K562 (cell line): ENCODE measurements around the gene CCDC187. TPM values are rescaled to one million over a fixed set of nuclear protein-coding genes. Genes with fewer than 3 reads are reported as not detected.

Source experiments
- BACH1 ChIP-seq: fragments of 200-800 bp; sonication (Bioruptor generic); IDR thresholded peaks from 2 replicates; pipeline ENCODE4 v1.6.1; 2016; ENCODE audit warnings: missing genetic modification characterization, missing compliant biosample characterization
- BRD4 ChIP-seq: fragments of 200-600 bp; sonication (generic); IDR thresholded peaks from 2 replicates; pipeline ENCODE4 v1.6.1; 2017; ENCODE audit warnings: inconsistent platforms
- CBFB ChIP-seq: sonication (generic); formaldehyde crosslinking; IDR thresholded peaks from 2 replicates; pipeline ENCODE4 v1.4.0; 2020; ENCODE audit warnings: mild to moderate bottlenecking, missing genetic modification reagents
- DDX20 ChIP-seq: fragments of 450-650 bp; IDR thresholded peaks from 2 replicates; pipeline ENCODE4 v1.6.1; 2016; ENCODE audit warnings: missing genetic modification characterization, low read depth, mild to moderate bottlenecking, missing compliant biosample characterization, moderate library complexity
- DIDO1 ChIP-seq: fragments of 450-650 bp; IDR thresholded peaks from 2 replicates; pipeline ENCODE4 v1.6.1; 2016; ENCODE audit warnings: low read depth, missing biosample characterization, missing genetic modification characterization
- HDAC8 ChIP-seq: fragments of 450-650 bp; IDR thresholded peaks from 2 replicates; pipeline ENCODE4 v1.6.1; 2016; ENCODE audit warnings: mild to moderate bottlenecking, missing genetic modification characterization, moderate library complexity, missing compliant biosample characterization
- LEF1 ChIP-seq: fragments of 450-650 bp; IDR thresholded peaks from 2 replicates; pipeline ENCODE4 v1.6.1; 2016; ENCODE audit warnings: mild to moderate bottlenecking
- NR2C1 ChIP-seq, 2 experiments: fragments of 450-650 bp; IDR thresholded peaks; 2 replicates each; pipeline ENCODE4 v1.6.1; 2017; ENCODE audit warnings: mild to moderate bottlenecking in 2 of 2, antibody characterized with exemption in 1 of 2, inconsistent platforms in 1 of 2, missing compliant biosample characterization in 1 of 2, missing genetic modification characterization in 1 of 2
- SIX5 ChIP-seq, 2 experiments: IDR thresholded peaks; 2 replicates each; pipeline ENCODE4 v1.6.1; 2011; ENCODE audit warnings: low read length in 2 of 2, borderline replicate concordance in 1 of 2, low read depth in 1 of 2, mild to moderate bottlenecking in 1 of 2, moderate library complexity in 1 of 2; ENCODE audit not compliant: insufficient read depth in 1 of 2
- SMARCA5 ChIP-seq: fragments of 450-650 bp; IDR thresholded peaks from 2 replicates; pipeline ENCODE4 v1.6.1; 2016
- ZBTB11 ChIP-seq, 3 experiments: fragments of 200-800 bp in 1 of 3; fragments of 250-450 bp in 1 of 3; fragments of 450-650 bp in 1 of 3; sonication (Bioruptor Pico) in 1 of 3; sonication (Bioruptor generic) in 1 of 3; formaldehyde crosslinking in 1 of 3; IDR thresholded peaks; 2 replicates each; pipeline versions ENCODE4 v1.6.1 to v1.8.0; 2016 to 2022; ENCODE audit warnings: mild to moderate bottlenecking in 2 of 3, missing genetic modification characterization in 2 of 3, missing compliant biosample characterization in 1 of 3, moderate library complexity in 1 of 3
- ZNF165 ChIP-seq: fragments of 250-450 bp; sonication (Bioruptor Pico); IDR thresholded peaks from 2 replicates; pipeline ENCODE4 v1.4.0; 2020; ENCODE audit warnings: borderline replicate concordance
- ZNF583 ChIP-seq: fragments of 250-450 bp; sonication (Bioruptor Pico); IDR thresholded peaks from 2 replicates; pipeline ENCODE4 v1.4.0; 2020
- ZNF644 ChIP-seq: fragments of 200-800 bp; sonication (Bioruptor generic); IDR thresholded peaks from 2 replicates; pipeline ENCODE4 v1.6.1; 2016; ENCODE audit warnings: low read depth, missing genetic modification characterization, missing compliant biosample characterization
- ZNF766 ChIP-seq: fragments of 200-800 bp; sonication (Bioruptor generic); conservative IDR thresholded peaks from 2 replicates; pipeline ENCODE4 v1.6.1; 2016; ENCODE audit warnings: missing genetic modification characterization, missing compliant biosample characterization
- ZNF79 ChIP-seq: fragments of 250-450 bp; sonication (Bioruptor Pico); IDR thresholded peaks from 2 replicates; pipeline ENCODE4 v1.4.0; 2020; ENCODE audit warnings: low read depth, mild to moderate bottlenecking, moderate library complexity
- polyA plus RNA-seq, 8 experiments: library from polyadenylated mRNA; depleted of rRNA in 4 of 8; stranded (reverse) in 5 of 8; unstranded in 3 of 8; fragments of >200 nt; fragmentation: Nextera tagmentation in 2 of 8; fragmentation: Illumina TruSeq in 1 of 8; extraction: Ambion mirVana in 2 of 8; extraction: Trizol in 1 of 8; gene quantifications; 2 replicates each; pipeline versions ENCODE4 v1.2.1 to v1.2.3, GENCODE V29; 2011 to 2014; ENCODE audit warnings: inconsistent platforms in 1 of 8, missing spikeins in 1 of 8
- total RNA-seq, 7 experiments: library from RNA; depleted of rRNA in 6 of 7; stranded (reverse); fragments of >200 nt in 6 of 7; fragmentation: Illumina TruSeq in 2 of 7; extraction: Trizol in 2 of 7; gene quantifications; 2 replicates each; pipeline versions ENCODE4 v1.2.1 to v1.2.3, GENCODE V29; 2011 to 2021; ENCODE audit warnings: low replicate concordance in 1 of 7
- TF ChIP-seq, protein P1 (sequence below), 2 experiments: fragments of 250-450 bp in 1 of 2; fragments of 450-650 bp in 1 of 2; sonication (Bioruptor Pico) in 1 of 2; IDR thresholded peaks; 2 replicates each; pipeline versions ENCODE4 v1.6.1 to v1.8.0; 2016 to 2021; ENCODE audit warnings: mild to moderate bottlenecking in 2 of 2, moderate library complexity in 2 of 2, missing compliant biosample characterization in 1 of 2, missing genetic modification characterization in 1 of 2
- TF ChIP-seq, protein P2 (sequence below): fragments of 450-650 bp; IDR thresholded peaks from 2 replicates; pipeline ENCODE4 v1.6.1; 2014; ENCODE audit warnings: low read depth, mild to moderate bottlenecking, moderate library complexity, borderline replicate concordance

The CCDC187 gene
- total and polyA plus RNA-seq, 9 of the 15 experiments (the other 6 are each of a cell fraction or from before 2014, with no cell fraction given) = not detected

DNA sequence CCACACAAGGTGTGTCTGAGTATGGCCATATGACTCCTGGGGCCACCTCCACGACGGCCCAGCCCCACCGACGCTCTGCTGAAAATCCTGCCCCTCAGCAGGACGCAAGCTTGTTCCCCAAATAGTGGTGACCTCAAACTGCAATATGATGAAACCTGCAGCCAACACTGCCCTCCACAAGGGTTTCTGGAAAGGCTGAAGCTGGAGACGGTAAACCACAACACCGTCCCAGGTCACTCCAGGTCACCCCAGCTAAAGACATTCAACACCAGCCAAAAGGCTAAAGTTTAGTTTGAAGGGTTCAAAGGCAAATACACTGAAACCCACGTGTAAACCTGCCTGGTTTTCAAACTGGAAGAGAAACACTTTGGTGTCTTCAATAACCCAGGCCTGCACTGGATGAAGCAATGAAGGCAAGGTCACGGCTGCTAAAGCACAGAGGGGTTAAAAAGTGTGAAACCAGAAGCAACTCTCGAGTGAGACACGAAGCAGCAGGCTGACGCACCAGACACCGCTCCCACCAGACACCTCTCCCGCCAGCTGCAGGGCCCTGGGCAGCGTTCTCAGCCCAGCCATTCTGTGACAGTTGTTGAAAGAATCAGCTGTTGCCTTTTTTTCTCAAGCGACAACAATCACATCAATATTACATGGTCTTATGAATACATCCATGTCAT lies 97.2 kb downstream of the CCDC187 start (continued):
- TF ChIP-seq, protein P1, sequence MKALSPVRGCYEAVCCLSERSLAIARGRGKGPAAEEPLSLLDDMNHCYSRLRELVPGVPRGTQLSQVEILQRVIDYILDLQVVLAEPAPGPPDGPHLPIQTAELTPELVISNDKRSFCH (CRISPR knock-in tag; IDR thresholded peaks at IDR 0.05) = no peak
- TF ChIP-seq, protein P1 (tag; IDR thresholded peaks at IDR 0.05) = peak; percentile 27; the same call in 1 of the 2 replicates
- TF ChIP-seq NR2C1 (IDR thresholded peaks at IDR 0.05) (peak; percentile 75; the same call in 1 of the 2 replicates), NR2C1 (tag; IDR thresholded peaks at IDR 0.05) (peak; percentile 94), ZNF583 (CRISPR knock-in tag) (0 out of 2 replicates have a peak, but pooled peaks have one; percentile 49), DIDO1 (peak; percentile 38; the same call in 1 of the 2 replicates), HDAC8 (tag) (peak; percentile 94), ZNF644 (peak; percentile 91), ZNF165 (CRISPR knock-in tag) (0 out of 2 replicates have a peak, but pooled peaks have one; percentile 19), ZBTB11 (CRISPR knock-in tag; IDR thresholded peaks at IDR 0.05) (0 out of 6 replicates have a peak, but pooled peaks of 1 of the 3 experiments have one; percentile 19), CBFB (CRISPR knock-in tag) (0 out of 2 replicates have a peak, but pooled peaks have one; percentile 34), BACH1 (tag) (peak; percentile 80), ZNF766 (CRISPR knock-in tag) (peak; percentile 92), ZNF79 (CRISPR knock-in tag) (peak; percentile 80), SIX5 (IDR thresholded peaks at IDR 0.05; ENCODE audit: borderline replicate concordance in 1 of 2, insufficient read depth in 1 of 2, low read depth in 1 of 2, low read length in 2 of 2) (no peak), SMARCA5 (no peak), BRD4 (0 out of 2 replicates have a peak, but pooled peaks have one; percentile 35), LEF1 (peak; percentile 79; the same call in 1 of the 2 replicates), DDX20 (tag) (0 out of 2 replicates have a peak, but pooled peaks have one; percentile 70)
- TF ChIP-seq, protein P2, sequence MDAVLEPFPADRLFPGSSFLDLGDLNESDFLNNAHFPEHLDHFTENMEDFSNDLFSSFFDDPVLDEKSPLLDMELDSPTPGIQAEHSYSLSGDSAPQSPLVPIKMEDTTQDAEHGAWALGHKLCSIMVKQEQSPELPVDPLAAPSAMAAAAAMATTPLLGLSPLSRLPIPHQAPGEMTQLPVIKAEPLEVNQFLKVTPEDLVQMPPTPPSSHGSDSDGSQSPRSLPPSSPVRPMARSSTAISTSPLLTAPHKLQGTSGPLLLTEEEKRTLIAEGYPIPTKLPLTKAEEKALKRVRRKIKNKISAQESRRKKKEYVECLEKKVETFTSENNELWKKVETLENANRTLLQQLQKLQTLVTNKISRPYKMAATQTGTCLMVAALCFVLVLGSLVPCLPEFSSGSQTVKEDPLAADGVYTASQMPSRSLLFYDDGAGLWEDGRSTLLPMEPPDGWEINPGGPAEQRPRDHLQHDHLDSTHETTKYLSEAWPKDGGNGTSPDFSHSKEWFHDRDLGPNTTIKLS = peak; percentile 27; the same call in 1 of the 2 replicates
